ENCODE measurements around the gene KIF1A. TPM values are rescaled to one million over a fixed set of nuclear protein-coding genes. Genes with fewer than 3 reads are reported as not detected.

KIF1A gene
- total RNA-seq, 1 donor from 2014 or later = 0.65 TPM

DNA sequence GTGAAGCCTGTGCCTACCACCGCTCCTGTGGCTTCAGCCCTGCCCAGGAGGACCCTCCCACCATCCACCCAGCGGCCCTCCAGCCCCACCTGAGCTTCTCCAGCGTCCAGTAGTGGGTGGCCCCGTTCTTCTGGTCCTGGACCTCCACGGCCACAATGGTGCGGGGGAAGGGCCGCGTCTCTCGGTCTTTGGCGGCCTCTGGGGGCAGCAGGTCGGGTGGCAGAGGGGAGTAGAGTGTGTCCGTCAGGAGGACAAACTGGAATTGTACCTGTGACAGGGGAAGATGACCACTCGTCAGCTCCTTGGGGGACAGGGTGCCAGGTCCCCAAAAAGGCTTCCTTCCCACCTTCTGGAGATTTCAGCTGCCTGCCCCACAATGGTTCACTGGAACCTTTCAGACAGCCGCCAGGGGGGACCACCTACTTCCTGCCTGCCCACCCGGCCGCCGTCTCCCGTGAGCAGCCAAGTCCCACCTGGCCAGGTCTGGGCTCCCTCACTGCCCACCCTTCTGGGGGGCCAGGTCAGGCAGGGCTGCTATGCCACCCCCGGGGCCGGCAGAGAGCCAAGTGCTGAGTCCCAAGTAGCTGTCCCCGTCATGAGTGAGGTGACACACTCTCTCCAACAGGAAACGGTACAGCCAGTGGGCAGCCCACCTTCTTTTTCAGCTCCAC is 59.3 kb downstream of the KIF1A start:
- DNase-seq (no peak), ATAC-seq (ENCODE audit: poor library complexity) (no peak)
- intact Hi-C loops (cut with DNase I) = no loop called here

DNA sequence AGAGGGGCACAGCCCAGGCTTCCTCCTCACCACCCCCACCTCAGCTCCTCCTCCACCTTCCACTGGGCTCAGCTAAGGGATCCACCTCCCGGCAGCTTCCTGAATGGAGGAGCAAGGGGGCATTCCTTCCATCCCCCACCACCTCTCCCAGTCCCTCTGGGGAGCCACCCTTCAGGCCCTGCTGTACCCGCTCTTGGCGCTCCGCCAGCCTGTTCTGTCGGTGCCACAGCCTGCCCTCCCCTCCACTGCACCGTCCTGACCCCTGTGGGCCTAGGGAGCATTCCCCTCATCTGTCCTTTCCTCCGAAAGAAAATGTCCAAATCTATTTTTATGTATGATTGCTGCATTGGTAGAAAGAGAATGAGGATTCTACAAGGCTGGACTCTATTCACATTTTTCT is 59.9 kb downstream of the KIF1A start:
- no peak for ATAC-seq (ENCODE audit: poor library complexity)
- intact Hi-C loops (cut with DNase I) = no loop called here
- DNase-seq = no peak

DNA sequence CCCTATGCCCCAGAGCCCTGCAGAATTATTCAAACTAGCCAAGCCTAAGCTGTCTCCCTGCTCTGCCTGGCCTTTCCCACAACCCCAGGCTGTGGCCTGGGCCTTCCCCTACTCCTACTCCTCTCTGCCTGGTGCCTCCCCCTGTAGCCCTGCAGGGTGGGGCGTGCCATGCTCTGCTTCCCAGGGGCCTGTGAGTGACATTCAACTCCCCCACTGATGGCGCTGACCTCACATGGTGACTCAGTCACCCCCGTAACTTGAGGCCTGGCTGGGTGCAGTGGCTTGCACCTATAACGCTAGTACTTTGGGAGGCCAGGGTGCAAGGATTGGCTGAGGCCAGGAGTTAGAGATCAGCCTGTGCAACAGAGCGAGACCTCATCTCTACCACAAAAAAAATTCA is 60.6 kb downstream of the KIF1A start:
- ATAC-seq (ENCODE audit: poor library complexity) (no peak), DNase-seq (no peak)
- intact Hi-C loops (cut with DNase I) = no loop called here

DNA sequence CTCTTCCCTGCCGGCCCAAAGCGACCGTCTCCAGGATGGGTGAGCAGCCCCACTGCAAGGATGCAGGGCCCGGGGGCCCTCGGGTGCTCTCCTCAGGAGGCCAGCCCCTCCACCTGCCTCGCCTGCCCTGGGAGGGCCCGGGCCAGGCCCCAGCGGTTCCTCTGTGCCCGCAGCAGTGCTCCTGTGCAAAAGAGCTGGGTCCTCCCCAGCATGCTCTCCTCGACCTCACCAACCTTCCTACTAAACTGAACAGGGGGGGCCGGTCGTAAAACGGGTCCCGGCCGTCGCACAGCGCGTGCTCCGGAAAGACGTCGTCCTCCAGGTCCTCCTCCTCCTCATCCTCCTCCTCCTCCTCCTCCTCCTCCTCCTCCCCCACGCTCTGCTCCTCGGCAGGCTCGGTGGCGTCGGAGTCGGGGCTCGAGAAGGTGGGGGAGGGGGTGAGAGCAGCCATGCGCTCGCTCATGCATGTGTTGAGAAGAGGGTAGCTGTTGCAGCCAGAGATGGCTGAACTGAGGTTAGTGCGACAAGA is 62.9 kb downstream of the KIF1A start:
- ATAC-seq (ENCODE audit: poor library complexity) (no peak), DNase-seq (no peak)
- intact Hi-C loops (cut with DNase I) = no loop called here

DNA sequence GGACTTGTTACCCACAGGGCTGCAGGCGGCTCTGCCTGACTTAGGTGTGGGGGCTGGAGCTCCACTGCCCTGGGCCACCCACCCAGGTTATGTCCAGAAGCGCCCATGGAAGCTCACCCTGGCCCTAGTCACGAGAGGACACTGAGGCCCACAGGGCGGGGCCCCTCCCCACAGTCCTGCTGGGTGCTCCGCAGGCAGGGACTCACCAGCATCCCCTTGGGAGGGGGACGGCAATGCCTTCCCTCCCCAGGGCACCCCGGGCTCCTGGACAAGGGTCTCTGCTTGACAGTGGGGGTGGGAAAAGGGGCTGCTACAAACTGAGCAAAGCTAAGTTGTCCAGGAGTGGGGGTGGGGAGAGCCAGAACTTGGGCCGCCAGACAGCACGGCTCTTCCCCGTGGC is 67.8 kb downstream of the KIF1A start:
- intact Hi-C loops (cut with DNase I) = no loop called here
- ATAC-seq (ENCODE audit: poor library complexity) (no peak), DNase-seq (no peak)

DNA sequence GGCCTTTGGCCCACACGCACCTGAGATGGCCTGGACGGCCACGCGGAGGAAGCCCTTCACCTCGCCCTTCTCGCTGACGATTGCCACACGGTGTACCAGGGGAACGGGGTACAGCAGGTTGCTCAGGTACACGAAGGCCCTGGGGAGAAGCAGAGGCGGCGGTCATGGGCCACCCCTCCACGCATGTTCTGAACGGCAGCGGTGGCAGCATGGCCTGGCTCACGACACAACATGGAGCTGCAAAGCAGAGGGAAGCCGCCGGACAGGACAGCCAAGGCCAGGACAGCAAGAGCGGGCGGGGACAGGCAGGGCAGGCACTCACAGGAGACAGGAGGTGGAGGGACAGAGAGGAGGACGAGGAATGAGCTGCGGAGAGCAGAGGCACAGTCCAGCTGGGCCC is 69.6 kb downstream of the KIF1A start:
- intact Hi-C loops (cut with DNase I) = no loop called here
- ATAC-seq (ENCODE audit: poor library complexity) = no peak
- no peak for DNase-seq

DNA sequence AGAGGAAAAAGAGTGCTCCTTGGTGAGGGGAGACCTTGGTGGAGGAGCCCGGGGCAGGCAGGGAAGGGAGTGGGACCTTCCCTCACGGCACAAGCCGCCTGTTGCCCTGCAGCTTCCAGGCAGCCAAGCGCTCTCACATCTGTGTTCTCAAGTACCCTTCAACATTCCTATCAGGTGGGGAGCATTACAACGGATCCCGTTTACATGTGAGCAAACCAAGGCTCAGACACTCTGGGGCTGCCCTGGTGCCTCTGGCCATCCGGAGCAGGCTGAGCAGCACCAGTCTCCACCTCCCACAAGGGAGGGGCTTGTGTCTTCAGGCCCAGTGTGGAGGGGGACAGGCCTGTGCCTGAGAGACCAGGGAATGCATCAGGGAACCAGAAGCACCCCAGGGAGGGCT is 70.5 kb downstream of the KIF1A start:
- ATAC-seq (ENCODE audit: poor library complexity) (no peak), DNase-seq (no peak)
- intact Hi-C loops (cut with DNase I) = no loop called here

DNA sequence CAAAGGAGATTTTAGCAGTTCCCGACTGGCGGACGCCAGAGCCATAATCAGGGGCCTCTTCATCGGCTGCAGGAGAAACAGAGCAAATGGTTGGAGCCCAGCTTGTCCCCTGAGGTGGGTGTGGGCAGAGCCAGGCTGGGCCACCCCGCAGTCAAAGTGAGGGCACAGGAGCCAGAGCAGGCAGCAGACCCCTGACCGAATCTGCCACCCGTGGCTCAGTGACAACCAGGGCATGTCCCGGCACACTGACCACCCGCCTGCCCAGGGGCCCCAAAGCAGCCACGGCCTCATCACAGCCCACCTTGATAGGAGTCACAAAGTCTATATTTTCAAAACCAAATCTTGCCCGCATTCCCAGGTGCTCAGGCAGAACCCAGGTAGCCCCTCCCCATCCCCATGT is 72.8 kb downstream of the KIF1A start:
- intact Hi-C loops (cut with DNase I) = no loop called here
- ATAC-seq (ENCODE audit: poor library complexity) = no peak
- no peak for DNase-seq

DNA sequence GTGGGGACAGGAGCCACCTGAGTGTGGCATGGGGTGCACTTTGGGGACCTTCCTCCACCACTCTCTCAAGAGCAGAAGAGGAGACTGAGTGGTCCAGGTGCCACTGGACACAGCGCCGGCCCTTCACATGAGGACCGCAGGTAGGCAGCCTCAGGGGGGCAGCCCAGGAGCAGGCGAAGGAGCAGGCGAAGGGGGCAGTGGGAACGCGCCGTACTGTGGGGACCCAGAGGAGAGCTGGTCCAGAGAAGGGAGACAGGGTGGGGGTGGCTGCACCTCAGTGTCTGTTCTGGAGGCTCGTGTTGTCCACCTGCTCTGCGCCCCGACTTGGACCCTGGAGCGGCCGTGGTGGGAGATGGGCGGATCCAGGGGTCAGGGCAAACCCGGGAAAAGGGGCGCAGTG is 73.3 kb downstream of the KIF1A start:
- intact Hi-C loops (cut with DNase I) = no loop called here
- DNase-seq = no peak
- no peak for ATAC-seq (ENCODE audit: poor library complexity)

DNA sequence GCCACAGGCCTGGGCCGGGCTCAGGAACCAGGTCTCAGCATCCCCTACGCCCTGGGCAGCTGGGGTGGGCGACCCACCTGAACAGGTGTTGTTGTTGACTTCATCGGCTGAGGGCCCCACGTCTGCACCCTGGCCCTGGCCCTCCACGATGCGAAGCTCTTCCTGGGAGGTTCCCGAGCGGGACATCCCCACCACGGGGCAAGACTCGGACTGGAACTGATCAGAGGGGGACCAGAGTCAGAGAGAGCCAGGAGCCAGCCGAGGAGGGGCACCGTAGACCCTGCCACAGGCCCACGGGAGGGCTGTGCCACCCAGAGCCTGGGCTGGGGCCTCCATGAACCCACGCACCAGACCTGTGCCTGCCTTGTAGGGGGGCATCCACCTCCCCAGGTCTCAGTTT is 74.1 kb downstream of the KIF1A start:
- no peak for ATAC-seq (ENCODE audit: poor library complexity)
- intact Hi-C loops (cut with DNase I) = no loop called here
- no peak for DNase-seq

DNA sequence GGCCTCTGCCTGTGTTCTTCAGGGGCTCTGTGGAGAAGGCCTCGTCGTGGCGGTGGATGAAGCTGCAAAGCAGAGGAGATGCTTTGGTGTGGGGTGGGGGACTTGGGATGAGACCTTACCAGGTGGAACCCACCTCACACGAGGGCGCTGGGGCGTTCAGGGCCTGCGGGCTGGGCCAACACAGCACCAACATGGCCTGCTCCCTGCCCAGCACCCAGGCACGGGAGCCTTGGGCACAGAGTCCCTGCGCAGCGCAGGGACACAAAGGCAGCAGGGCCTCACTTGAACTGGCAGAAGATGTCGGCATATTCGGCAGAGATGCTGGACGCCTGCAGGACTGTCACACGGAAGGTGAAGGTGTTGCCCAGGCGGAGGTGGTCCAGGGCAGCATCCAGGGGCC is 74.6 kb downstream of the KIF1A start:
- DNase-seq (no peak), ATAC-seq (ENCODE audit: poor library complexity) (no peak)
- intact Hi-C loops (cut with DNase I) = no loop called here

DNA sequence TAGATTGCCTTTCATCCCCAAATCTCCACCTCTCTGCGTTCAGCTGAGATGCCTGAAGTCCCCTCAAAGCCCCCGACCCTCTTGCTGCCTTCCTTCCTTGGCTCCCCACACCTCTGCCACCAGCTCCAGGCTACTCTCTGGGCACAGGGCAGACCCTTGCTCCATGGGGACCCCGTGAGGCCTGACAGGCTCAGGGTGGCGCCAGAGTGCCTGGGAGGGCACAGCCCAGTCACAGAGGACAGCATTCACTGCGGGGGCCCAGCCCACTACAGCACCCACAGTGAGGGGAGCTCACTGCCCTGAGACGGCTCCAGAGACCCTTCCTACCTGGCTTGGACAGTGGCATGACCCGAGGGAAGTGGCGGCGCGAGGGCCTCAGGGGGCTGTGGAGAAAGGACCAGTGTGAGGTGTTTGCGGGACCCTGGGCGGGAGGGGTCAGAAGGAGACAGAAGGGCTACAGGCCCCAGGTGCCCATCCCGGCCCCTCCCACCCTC is 77.4 kb downstream of the KIF1A start:
- DNase-seq (no peak), ATAC-seq (ENCODE audit: poor library complexity) (no peak)
- intact Hi-C loops (cut with DNase I) = no loop called here

DNA sequence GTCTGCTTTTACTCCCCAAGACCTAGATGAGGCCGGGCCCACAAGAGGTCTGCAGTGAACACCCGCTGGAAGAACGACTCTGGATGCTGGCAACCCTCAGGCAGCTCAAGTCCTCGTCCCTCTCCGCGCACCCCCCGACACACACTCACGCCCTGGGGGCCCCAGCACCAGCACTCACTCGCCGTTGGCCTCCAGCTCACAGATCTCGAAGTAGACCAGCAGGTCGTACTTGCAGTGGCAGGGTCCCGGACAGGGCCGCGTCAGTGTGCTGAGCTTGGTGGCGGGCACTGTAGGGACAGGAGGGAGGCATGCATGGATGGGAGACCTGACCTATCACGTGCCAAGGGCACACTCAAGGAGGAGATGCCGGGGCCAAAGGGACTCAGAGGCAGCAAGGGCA is 78.9 kb downstream of the KIF1A start:
- DNase-seq (no peak), ATAC-seq (ENCODE audit: poor library complexity) (no peak)
- intact Hi-C loops (cut with DNase I) = no loop called here

DNA sequence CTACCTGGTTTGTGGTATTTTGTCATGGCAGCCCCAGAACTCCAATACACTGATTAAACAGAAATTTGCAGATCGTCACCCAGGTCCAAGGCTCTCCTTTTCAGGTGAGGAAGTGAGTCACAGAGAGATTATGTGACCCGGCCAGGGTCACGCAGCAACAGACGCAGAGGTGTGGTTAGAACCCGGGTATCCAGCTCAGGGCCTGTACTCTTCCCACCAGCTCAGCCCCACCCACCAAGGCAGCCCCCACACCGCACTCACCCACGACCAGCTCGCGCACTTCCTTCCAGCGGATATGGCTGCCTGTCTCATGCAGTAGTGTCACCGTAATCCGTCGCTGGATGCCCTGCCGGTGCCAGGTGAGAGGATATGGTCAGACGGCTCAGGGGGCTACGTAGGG is 80.2 kb downstream of the KIF1A start:
- no peak for ATAC-seq (ENCODE audit: poor library complexity)
- intact Hi-C loops (cut with DNase I) = no loop called here
- no peak for DNase-seq

DNA sequence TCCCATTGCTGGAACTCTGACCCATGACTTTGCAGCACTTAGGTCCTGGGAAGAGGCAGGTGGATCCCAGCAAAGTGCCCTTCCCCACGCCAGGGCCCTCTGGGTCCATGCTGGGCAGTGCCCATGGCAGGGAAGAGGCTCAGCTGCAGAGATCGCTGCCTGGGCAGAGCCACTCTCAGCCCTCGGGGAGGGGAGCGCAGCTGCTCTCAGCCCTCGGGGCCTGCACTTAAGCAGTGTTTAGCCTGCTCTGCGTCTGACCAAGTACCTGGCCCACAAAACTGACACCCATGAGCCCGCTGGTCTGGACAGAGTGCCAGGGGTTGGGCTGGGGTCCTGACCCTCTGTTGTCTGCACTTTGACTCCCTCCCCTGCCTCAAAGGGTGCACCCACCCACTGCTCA is 82.1 kb downstream of the KIF1A start:
- ATAC-seq (ENCODE audit: poor library complexity) (no peak), DNase-seq (no peak)
- intact Hi-C loops (cut with DNase I) = no loop called here

DNA sequence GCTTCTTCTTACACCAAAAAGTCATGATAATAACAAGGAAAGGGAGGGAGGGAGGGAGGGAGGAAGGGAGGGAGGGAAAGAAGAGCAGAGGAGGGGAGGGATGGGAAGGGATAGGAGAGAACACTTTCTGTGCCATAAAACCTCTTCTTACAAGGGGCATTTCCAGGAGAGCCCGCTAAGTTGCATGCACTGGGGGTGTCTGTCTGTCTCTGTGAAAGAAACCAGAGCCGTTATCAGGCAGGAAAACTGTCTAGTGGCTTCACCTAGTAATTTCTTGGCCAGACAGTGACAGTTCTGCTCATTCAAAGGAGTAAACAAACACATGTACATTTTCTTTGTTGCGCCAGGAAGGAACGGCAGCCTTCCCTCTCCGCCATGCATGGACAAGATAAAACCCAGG is 82.5 kb downstream of the KIF1A start:
- DNase-seq (no peak), ATAC-seq (ENCODE audit: poor library complexity) (no peak)
- intact Hi-C loops (cut with DNase I) = no loop called here

DNA sequence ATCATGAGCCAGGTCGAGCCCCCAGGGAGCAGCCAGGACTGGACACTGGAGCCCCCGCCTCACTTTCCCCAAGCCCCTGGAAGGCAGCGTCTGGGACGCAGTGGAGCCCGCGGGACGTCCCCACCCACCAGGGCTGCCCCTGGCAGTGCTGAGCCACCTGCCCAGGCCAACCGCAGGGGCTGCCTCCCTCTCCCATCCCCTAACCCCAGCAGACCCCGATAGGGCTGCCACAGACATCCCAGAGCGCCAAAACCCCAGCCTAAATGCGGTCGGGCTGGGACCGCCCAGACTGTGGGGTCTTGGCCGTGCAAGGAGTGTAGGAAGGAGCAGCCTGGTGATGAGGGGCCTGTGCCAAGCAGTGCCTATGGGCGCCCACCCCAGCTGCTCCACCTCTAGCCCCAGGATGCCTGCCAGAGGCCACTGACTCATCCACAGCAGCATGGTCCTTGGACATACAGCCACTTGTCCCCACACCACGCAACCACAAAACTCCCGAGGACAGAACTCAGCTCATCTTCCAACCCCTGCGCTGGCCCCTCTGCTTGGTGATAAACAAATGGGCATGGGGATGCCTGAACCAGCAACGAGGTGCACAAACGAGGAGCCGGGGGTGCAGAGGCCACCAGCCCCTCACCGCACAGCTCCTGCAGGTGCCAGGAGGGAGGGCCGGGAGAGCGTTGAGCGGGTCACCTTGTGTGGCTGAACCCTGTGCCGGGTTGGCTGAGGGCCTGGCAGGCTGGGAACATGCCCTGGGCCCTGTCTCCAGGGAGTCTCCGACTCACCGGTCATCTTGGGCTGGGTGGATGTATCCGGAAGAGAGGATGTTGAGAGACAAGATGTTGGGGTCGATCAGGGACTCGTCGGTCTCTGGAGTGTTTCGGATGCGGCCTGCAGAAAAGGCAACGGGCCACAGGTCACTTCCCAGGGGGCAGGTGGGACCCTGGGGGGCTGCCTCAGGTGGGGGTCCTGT is 83.5 kb downstream of the KIF1A start:
- intact Hi-C loops (cut with DNase I) = no loop called here
- no peak for DNase-seq
- ATAC-seq (ENCODE audit: poor library complexity) = no peak

DNA sequence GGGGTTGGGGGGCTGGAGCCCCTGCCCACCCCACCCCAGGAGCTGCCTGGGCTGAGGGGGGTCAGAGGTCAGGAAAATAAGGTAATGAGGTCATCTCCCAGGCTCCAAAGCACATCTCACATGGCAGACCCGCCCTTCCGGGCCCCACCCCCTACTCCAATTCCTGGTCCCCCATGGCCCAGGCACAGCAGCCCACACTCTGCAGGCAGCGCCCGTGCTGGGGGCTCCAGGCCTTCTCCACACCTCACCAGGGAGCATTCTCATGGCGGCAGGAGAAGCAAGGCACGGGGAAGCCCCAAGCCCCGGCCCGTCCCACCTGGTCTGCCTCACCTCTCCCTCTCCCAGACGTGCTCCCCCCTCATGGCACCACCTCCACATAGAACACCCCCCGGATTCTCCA is 84.5 kb downstream of the KIF1A start:
- DNase-seq (no peak), ATAC-seq (ENCODE audit: poor library complexity) (no peak)
- intact Hi-C loops (cut with DNase I) = no loop called here

DNA sequence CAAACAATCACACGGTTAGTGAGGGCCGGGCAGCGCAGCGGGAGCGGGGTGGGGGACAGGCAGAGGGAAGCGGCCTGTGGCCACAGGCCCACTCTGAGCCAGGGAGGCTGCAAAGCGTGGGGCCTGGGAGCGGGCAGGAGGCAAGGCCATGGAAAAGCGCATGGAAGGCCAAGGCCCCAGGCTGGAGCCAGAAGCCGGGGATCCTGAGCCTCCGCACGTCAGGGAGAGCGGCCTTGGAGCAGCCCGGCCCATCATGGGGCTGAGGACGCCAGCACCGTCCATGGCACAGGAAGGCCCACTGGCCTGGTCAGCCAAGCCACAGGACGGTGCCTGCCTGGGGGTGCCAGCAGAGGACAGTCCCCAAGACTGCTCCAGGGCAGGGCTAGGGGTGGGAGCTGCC is 85.3 kb downstream of the KIF1A start:
- DNase-seq (no peak), ATAC-seq (ENCODE audit: poor library complexity) (peak; percentile 28)
- intact Hi-C loops (cut with DNase I) = no loop called here
